A673 (cell line): Measurements from ENCODE around the gene CELF5. TPM values are rescaled to one million over a fixed set of nuclear protein-coding genes. Genes with fewer than 3 reads are reported as not detected.

ENCODE experiments used
- BruUV-seq: library from RNA; stranded (reverse); fragments of 400-500 nt; replicated peaks from 2 replicates; lab custom pipeline; 2021; lab: Mats Ljungman, UMichigan
- CTCF ChIA-PET: fragments of 300-600 bp; sonication (Branson Sonifier 250); formaldehyde crosslinking; loops from one replicate; lab custom pipeline; 2022; ENCODE audit warnings: antibody characterized with exemption; lab: Charles Lee
- POLR2A ChIA-PET: fragments of 300-600 bp; sonication (Branson Sonifier 250); formaldehyde crosslinking; loops from one replicate; lab custom pipeline; 2022; ENCODE audit warnings: antibody characterized with exemption; ENCODE audit not compliant: low non-redundant PET; lab: Charles Lee
- DNase-seq: peaks from one replicate; pipeline ENCODE4 v3.0.0-alpha.2; 2015; ENCODE audit warnings: low spot score
- H3K27ac ChIP-seq: fragments of 200-600 bp; sonication (generic); 2 replicates; pipeline ENCODE4 v1.5.1; 2016; ENCODE audit warnings: mixed run types, low read depth, mild to moderate bottlenecking, mixed read lengths, antibody characterized with exemption, low read length; ENCODE audit not compliant: poor library complexity, severe bottlenecking
- H3K27me3 ChIP-seq: fragments of 200-600 bp; sonication (generic); replicated peaks from 2 replicates; pipeline ENCODE4 v1.6.1; 2017; ENCODE audit warnings: mixed run types, low read depth, mild to moderate bottlenecking, mixed read lengths, antibody characterized with exemption, low read length; ENCODE audit not compliant: insufficient read depth, poor library complexity
- H3K36me3 ChIP-seq: fragments of 200-600 bp; sonication (generic); 2 replicates; pipeline ENCODE4 v1.6.1; 2016; ENCODE audit warnings: mixed run types, mild to moderate bottlenecking, mixed read lengths, antibody characterized with exemption, low read length; ENCODE audit not compliant: insufficient read depth, poor library complexity, severe bottlenecking
- H3K4me1 ChIP-seq: fragments of 200-600 bp; sonication (generic); 2 replicates; pipeline ENCODE4 v1.6.1; 2017; ENCODE audit warnings: mixed run types, mild to moderate bottlenecking, mixed read lengths, antibody characterized with exemption, low read length; ENCODE audit not compliant: insufficient read depth, poor library complexity, severe bottlenecking
- H3K4me3 ChIP-seq: fragments of 200-600 bp; sonication (generic); 2 replicates; pipeline ENCODE4 v1.5.1; 2016; ENCODE audit warnings: low read depth, mixed run types, mild to moderate bottlenecking, mixed read lengths, low read length; ENCODE audit not compliant: poor library complexity, severe bottlenecking
- H3K9me3 ChIP-seq: fragments of 200-600 bp; sonication (generic); 2 replicates; pipeline ENCODE4 v1.6.1; 2016; ENCODE audit warnings: mixed run types, low read depth, mild to moderate bottlenecking, mixed read lengths, antibody characterized with exemption, low read length; ENCODE audit not compliant: poor library complexity, severe bottlenecking
- CTCF ChIP-seq: fragments of 300-800, 200-600 bp; sonication (generic); conservative IDR thresholded peaks from 2 replicates; pipeline ENCODE4 v1.5.1; 2017; ENCODE audit warnings: low read depth, mild to moderate bottlenecking, antibody characterized with exemption, low read length, moderate library complexity, mixed read lengths
- EZH2 ChIP-seq: fragments of 200-600 bp; sonication (generic); IDR thresholded peaks from 2 replicates; pipeline ENCODE4 v1.6.1; 2017; ENCODE audit warnings: borderline replicate concordance, low read depth, mild to moderate bottlenecking, mixed read lengths, antibody characterized with exemption, low read length; ENCODE audit not compliant: poor library complexity, severe bottlenecking
- intact Hi-C: fragments of 100-400 bp; cut with micrococcal nuclease; formaldehyde crosslinking; loops from one replicate; pipeline ENCODE4 v1.10.0; 2022; ENCODE audit not compliant: unreplicated experiment
- total RNA-seq: library from RNA; stranded (reverse); gene quantifications from 2 replicates; pipeline ENCODE4 v1.2.3, GENCODE V29; 2021

CELF5 gene
- total RNA-seq, 1 experiment from 2014 or later: 3.7 TPM

GRCh38 chr19:3272401-3272931 lies 48.0 kb downstream of the CELF5 start:
- ChIA-PET CTCF (no interaction called here), POLR2A (interaction anchor here (0.6 kb wide), 1 partner anchor 115 kb away, joined by 3 read pairs; no protein-coding TSS in a partner anchor)
- intact Hi-C loops: no loop called here

GRCh38 chr19:3272952-3273351 lies 48.5 kb downstream of the CELF5 start:
- DNase-seq: no peak
- no peaks in the 10 kb centered on the region for H3K9me3 ChIP-seq
- intact Hi-C loops: no loop called here
- no peak overlapping the region for H3K27ac ChIP-seq
- peaks cover 17% of the 10 kb centered on the region for H3K27me3 ChIP-seq
- no peak for TF ChIP-seq CTCF
- no peak for TF ChIP-seq EZH2
- peaks cover 13% of the 10 kb centered on the region for H3K4me1 ChIP-seq
- ChIA-PET CTCF (no interaction called here), POLR2A (interaction anchor here (0.6 kb wide), 1 partner anchor 115 kb away, joined by 3 read pairs; no protein-coding TSS in a partner anchor)
- H3K4me3 ChIP-seq: no peak overlapping the region
- no TSS peak for BruUV-seq
- no peaks in the 10 kb centered on the region for H3K36me3 ChIP-seq

More at GRCh38 chr19:3272401-3272931, 48.0 kb downstream of the CELF5 start:
- no peaks in the 10 kb centered on the region for H3K9me3 ChIP-seq
- H3K4me1 ChIP-seq: peaks cover 16% of the 10 kb centered on the region
- TF ChIP-seq EZH2: no peak
- TF ChIP-seq CTCF: no peak
- H3K36me3 ChIP-seq: no peaks in the 10 kb centered on the region
- peaks cover 17% of the 10 kb centered on the region for H3K27me3 ChIP-seq
- H3K4me3 ChIP-seq: no peak overlapping the region
- H3K27ac ChIP-seq: no peak overlapping the region
- no TSS peak for BruUV-seq
- DNase-seq: no peak

- no peaks in the 10 kb centered on the region for H3K9me3 ChIP-seq
- CTCF ChIA-PET: interaction anchor here (0.7 kb wide), 1 partner anchor 807 kb away, joined by 3 read pairs; no protein-coding TSS in a partner anchor
- POLR2A ChIA-PET: no interaction called here
- no peak for DNase-seq
- no peak overlapping the region for H3K4me3 ChIP-seq
- no peaks in the 10 kb centered on the region for H3K36me3 ChIP-seq
- H3K4me1 ChIP-seq: peaks cover 13% of the 10 kb centered on the region
- intact Hi-C loops: no loop called here
- no peak overlapping the region for H3K27ac ChIP-seq
- no peak for TF ChIP-seq EZH2
- TF ChIP-seq CTCF: no peak
- H3K27me3 ChIP-seq: peaks cover 14% of the 10 kb centered on the region
- no TSS peak for BruUV-seq
These were observed 49.9 kb downstream of the CELF5 start for GRCh38 chr19:3274245-3274941.
